AG09319 (cell line): ENCODE results near the gene CASP3.

ENCODE experiments used
- DNase-seq: peaks from one replicate; pipeline ENCODE4 v3.0.0-alpha.2; 2010; ENCODE audit warnings: low read depth; ENCODE audit errors: extremely low read depth
- TF ChIP-seq, protein P1 (sequence below): IDR thresholded peaks from 2 replicates; pipeline ENCODE4 v1.5.1; 2011; ENCODE audit warnings: low read depth, mild to moderate bottlenecking, inconsistent platforms, low read length, moderate library complexity

Gene CASP3

GRCh38 chr4:184590196-184590595 is 59.1 kb downstream of the CASP3 start:
- no peak for DNase-seq
- TF ChIP-seq, protein P1, sequence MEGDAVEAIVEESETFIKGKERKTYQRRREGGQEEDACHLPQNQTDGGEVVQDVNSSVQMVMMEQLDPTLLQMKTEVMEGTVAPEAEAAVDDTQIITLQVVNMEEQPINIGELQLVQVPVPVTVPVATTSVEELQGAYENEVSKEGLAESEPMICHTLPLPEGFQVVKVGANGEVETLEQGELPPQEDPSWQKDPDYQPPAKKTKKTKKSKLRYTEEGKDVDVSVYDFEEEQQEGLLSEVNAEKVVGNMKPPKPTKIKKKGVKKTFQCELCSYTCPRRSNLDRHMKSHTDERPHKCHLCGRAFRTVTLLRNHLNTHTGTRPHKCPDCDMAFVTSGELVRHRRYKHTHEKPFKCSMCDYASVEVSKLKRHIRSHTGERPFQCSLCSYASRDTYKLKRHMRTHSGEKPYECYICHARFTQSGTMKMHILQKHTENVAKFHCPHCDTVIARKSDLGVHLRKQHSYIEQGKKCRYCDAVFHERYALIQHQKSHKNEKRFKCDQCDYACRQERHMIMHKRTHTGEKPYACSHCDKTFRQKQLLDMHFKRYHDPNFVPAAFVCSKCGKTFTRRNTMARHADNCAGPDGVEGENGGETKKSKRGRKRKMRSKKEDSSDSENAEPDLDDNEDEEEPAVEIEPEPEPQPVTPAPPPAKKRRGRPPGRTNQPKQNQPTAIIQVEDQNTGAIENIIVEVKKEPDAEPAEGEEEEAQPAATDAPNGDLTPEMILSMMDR, result no peak

- no peak for DNase-seq
- TF ChIP-seq, protein P1, result no peak
Observed at GRCh38 chr4:184588893-184589292, 60.4 kb downstream of the CASP3 start.

DNA sequence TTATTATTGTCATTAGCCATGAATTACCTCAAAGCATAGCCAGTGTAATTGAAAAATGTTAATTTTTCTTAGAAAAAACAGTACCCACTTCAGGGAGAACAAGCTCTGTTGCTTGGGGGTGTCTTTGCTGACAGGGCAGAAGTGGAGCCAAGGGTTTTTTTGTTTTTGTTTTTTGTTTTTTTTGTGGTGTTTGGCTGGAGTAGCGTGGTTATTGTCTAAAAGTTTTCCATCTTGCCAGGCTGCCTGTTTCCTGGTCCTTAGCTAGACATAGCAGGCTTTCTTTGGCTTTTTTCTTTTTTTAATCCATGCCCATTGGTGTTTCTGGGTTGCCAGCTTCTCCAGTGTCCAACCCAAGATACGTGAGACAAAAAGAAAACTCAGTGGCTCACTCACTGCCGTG is 61.5 kb downstream of the CASP3 start:
- TF ChIP-seq, protein P1, result no peak
- DNase-seq, result no peak

DNA sequence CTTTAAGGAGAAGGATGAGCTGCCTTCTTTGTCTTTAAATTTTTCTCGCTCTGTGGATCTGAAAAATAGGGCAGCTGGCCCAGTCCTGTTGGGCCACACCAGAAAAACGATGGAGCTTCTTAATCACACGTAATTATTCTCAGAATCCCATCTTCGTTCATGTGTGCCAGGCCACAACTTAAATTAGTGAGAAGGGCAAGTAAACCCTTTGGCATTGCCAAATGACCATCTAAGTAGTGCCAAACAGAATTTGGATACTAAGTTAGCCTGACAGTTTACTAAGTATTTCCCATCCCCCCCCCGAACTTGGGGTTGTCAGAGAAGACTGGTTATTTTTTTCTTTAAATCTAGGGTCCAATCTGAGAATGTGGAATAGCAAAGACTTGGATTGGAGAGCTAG is 62.0 kb downstream of the CASP3 start:
- no peak for DNase-seq
- TF ChIP-seq, protein P1, result no peak

DNA sequence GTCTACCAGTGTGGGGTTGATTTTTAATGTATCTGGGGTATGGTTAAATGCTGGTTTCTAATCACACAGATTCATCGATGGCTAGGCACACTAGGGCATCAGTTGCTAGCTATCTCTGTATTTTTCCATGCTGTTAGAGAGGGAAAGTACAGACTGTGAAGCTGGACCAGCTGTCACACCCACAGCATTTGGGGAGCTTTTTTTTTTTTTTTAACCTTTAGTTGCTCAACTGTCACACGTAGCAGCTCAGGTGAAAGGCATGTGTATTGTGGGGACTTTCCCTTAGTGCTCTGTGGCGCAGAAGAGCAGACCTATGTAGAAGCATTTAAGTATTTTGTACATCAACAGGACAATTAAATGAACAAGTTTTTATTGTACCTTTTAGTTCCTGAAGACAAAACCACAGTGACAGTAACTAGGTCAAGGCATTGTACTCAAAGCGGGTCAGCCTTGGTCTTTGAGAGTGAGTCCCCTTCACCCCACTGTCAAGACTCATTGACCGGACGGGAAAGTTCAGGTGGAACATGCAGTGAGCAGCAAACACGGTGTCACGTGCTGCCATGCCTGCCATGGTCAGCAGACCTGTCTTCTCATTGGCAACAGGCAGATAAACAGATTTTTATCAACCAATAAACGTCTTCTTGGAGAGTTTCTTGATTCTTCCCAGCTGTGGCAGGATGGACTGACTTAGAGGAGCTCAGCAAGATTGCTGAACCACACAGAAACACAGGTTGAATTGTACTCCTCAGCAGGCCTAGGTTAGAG is 65.3 kb downstream of the CASP3 start:
- TF ChIP-seq, protein P1, result no peak
- DNase-seq, result no peak
